H1 (cell line): ENCODE data around the gene TSC1. TPM values are rescaled to one million over a fixed set of nuclear protein-coding genes. Genes with fewer than 3 reads are reported as not detected.

Experiments
- CTCF ChIA-PET: fragments of 300-600 bp; sonication (Branson Sonifier 250); formaldehyde crosslinking; loops from one replicate; lab custom pipeline; 2021; ENCODE audit not compliant: partially characterized antibody; lab: Charles Lee
- POLR2A ChIA-PET: fragments of 300-600 bp; sonication (Branson Sonifier 250); formaldehyde crosslinking; loops from one replicate; lab custom pipeline; 2021; ENCODE audit warnings: inconsistent platforms; ENCODE audit not compliant: partially characterized antibody; lab: Charles Lee
- DNase-seq, 2 experiments: peaks; one replicate each; pipeline versions ENCODE4 v3.0.0 to v3.0.0-alpha.2; 2010 to 2022; ENCODE audit warnings: low spot score in 2 of 2, low read depth in 1 of 2, mixed read lengths in 1 of 2
- FAIRE-seq: peaks from 2 replicates; lab custom pipeline; 2011; peaks lifted over from hg19 to GRCh38; lab: Jason Lieb, UNC
- H2AFZ ChIP-seq: 2 replicates; pipeline ENCODE4 v1.8.1; 2012; ENCODE audit warnings: low read length, inconsistent platforms
- H2AK5ac ChIP-seq: 2 replicates; pipeline ENCODE4 v1.6.1; 2013; ENCODE audit warnings: low read depth, low read length
- H2BK120ac ChIP-seq: replicated peaks from 2 replicates; pipeline ENCODE3; 2013; ENCODE audit warnings: low read depth, low read length, inconsistent platforms
- H2BK12ac ChIP-seq: 2 replicates; pipeline ENCODE4 v1.6.1; 2013; ENCODE audit warnings: low read depth, low read length
- H2BK15ac ChIP-seq: 2 replicates; pipeline ENCODE4 v1.6.1; 2013; ENCODE audit warnings: low read length
- H2BK20ac ChIP-seq: 2 replicates; pipeline ENCODE4 v1.6.1; 2013; ENCODE audit warnings: low read length
- H2BK5ac ChIP-seq: 2 replicates; pipeline ENCODE4 v1.6.1; 2013; ENCODE audit warnings: low read depth, low read length
- H3K14ac ChIP-seq: 2 replicates; pipeline ENCODE4 v1.6.1; 2013; ENCODE audit warnings: inconsistent platforms; ENCODE audit not compliant: insufficient read length
- H3K18ac ChIP-seq: 2 replicates; pipeline ENCODE4 v1.6.1; 2013; ENCODE audit warnings: low read length; ENCODE audit errors: extremely low read depth
- H3K23ac ChIP-seq: 2 replicates; pipeline ENCODE4 v1.6.1; 2013; ENCODE audit warnings: inconsistent platforms; ENCODE audit not compliant: insufficient read length
- H3K23me2 ChIP-seq: 2 replicates; pipeline ENCODE4 v1.6.1; 2013; ENCODE audit warnings: low read depth, low read length
- H3K27ac ChIP-seq: 2 replicates; pipeline ENCODE4 v1.6.1; 2011; ENCODE audit warnings: low read depth, low read length, inconsistent platforms
- H3K27me3 ChIP-seq, 4 experiments: replicated peaks in 1 of 4; 1 replicate in 1 of 4; 2 replicates in 3 of 4; pipeline versions ENCODE4 v1.6.1 to v1.8.1; 2011 to 2013; ENCODE audit warnings: low read length in 3 of 4, mild to moderate bottlenecking in 3 of 4, inconsistent platforms in 2 of 4, mixed read lengths in 2 of 4, moderate library complexity in 1 of 4; ENCODE audit not compliant: control insufficient read depth in 3 of 4, insufficient read depth in 3 of 4; ENCODE audit errors: extremely low read depth in 1 of 4
- H3K36me3 ChIP-seq, 4 experiments: 2 replicates each; pipeline versions ENCODE4 v1.6.1 to v1.8.1; 2011 to 2013; ENCODE audit warnings: mild to moderate bottlenecking in 4 of 4, low read length in 3 of 4, moderate library complexity in 2 of 4, control low read depth in 1 of 4, inconsistent platforms in 1 of 4; ENCODE audit not compliant: insufficient read depth in 4 of 4, control insufficient read depth in 2 of 4
- H3K4ac ChIP-seq: replicated peaks from 2 replicates; pipeline ENCODE3; 2013; ENCODE audit warnings: low read length, low read depth, mixed read lengths, inconsistent platforms; ENCODE audit not compliant: insufficient read length
- H3K4me1 ChIP-seq, 4 experiments: replicated peaks in 1 of 4; 1 replicate in 1 of 4; 2 replicates in 3 of 4; pipeline versions ENCODE4 v1.6.1 to v1.8.1; 2011 to 2013; ENCODE audit warnings: low read length in 3 of 4, inconsistent platforms in 2 of 4, mixed read lengths in 1 of 4; ENCODE audit not compliant: insufficient read depth in 4 of 4, control insufficient read depth in 3 of 4
- H3K4me2 ChIP-seq, 2 experiments: 2 replicates each; pipeline versions ENCODE4 v1.6.1 to v1.8.1; 2011 to 2013; ENCODE audit warnings: low read depth in 2 of 2, low read length in 2 of 2, control low read depth in 1 of 2, inconsistent platforms in 1 of 2, mild to moderate bottlenecking in 1 of 2; ENCODE audit not compliant: insufficient read depth in 1 of 2
- H3K4me3 ChIP-seq, 4 experiments: fragments of 200-600, 300-600 bp in 1 of 4; sonication (generic), shearing (Covaris generic), sonication (Bioruptor Twin) in 1 of 4; 2 replicates each; pipeline versions ENCODE4 v1.5.1 to v1.8.1; 2011 to 2016; ENCODE audit warnings: low read length in 4 of 4, low read depth in 3 of 4, control low read depth in 2 of 4, inconsistent platforms in 2 of 4, mild to moderate bottlenecking in 2 of 4, mixed read lengths in 1 of 4, moderate library complexity in 1 of 4; ENCODE audit not compliant: insufficient read depth in 2 of 4; ENCODE audit errors: extremely low read depth in 1 of 4
- H3K56ac ChIP-seq: replicated peaks from 2 replicates; pipeline ENCODE3; 2013; ENCODE audit warnings: low read depth, mild to moderate bottlenecking, mixed read lengths, low read length, inconsistent platforms; ENCODE audit not compliant: insufficient read length
- H3K79me1 ChIP-seq: 2 replicates; pipeline ENCODE4 v1.6.1; 2013; ENCODE audit warnings: low read depth, low read length, control low read depth
- H3K79me2 ChIP-seq, 2 experiments: 2 replicates each; pipeline versions ENCODE4 v1.6.1 to v1.8.1; 2012 to 2013; ENCODE audit warnings: low read length in 2 of 2, mild to moderate bottlenecking in 2 of 2, inconsistent platforms in 1 of 2; ENCODE audit not compliant: insufficient read depth in 2 of 2, control insufficient read depth in 1 of 2
- H3K9ac ChIP-seq, 4 experiments: replicated peaks in 1 of 4; 1 replicate in 1 of 4; 2 replicates in 3 of 4; pipeline versions ENCODE4 v1.6.1 to v1.8.1; 2011 to 2013; ENCODE audit warnings: low read depth in 3 of 4, low read length in 3 of 4, control low read depth in 2 of 4, mild to moderate bottlenecking in 2 of 4, moderate library complexity in 2 of 4, inconsistent platforms in 1 of 4; ENCODE audit errors: extremely low read depth in 1 of 4
- H3K9me3 ChIP-seq, 2 experiments: 2 replicates each; pipeline versions ENCODE4 v1.6.1 to v1.8.1; 2012 to 2013; ENCODE audit warnings: mild to moderate bottlenecking in 2 of 2, moderate library complexity in 2 of 2, control low read depth in 1 of 2, inconsistent platforms in 1 of 2, low read depth in 1 of 2, low read length in 1 of 2, mixed read lengths in 1 of 2; ENCODE audit not compliant: insufficient read depth in 2 of 2
- H4K20me1 ChIP-seq, 2 experiments: replicated peaks in 1 of 2; 2 replicates each; pipeline versions ENCODE3 to v1.8.1; 2011 to 2013; ENCODE audit warnings: inconsistent platforms in 2 of 2, low read length in 2 of 2, mild to moderate bottlenecking in 1 of 2; ENCODE audit not compliant: insufficient read depth in 2 of 2, control insufficient read depth in 1 of 2
- H4K5ac ChIP-seq: 2 replicates; pipeline ENCODE4 v1.6.1; 2013; ENCODE audit warnings: low read length, low read depth, mixed read lengths, inconsistent platforms; ENCODE audit not compliant: insufficient read length
- H4K8ac ChIP-seq: 2 replicates; pipeline ENCODE4 v1.8.0; 2013; ENCODE audit warnings: mild to moderate bottlenecking, moderate library complexity, low read length, inconsistent platforms; ENCODE audit not compliant: insufficient read depth; ENCODE audit errors: extremely low read depth
- H4K91ac ChIP-seq: replicated peaks from 2 replicates; pipeline ENCODE3; 2013; ENCODE audit warnings: low read length, mixed read lengths, inconsistent platforms; ENCODE audit not compliant: insufficient read length
- CBX5 ChIP-seq: fragments of 300-800, 300-1000 bp; sonication (generic); IDR thresholded peaks from 2 replicates; pipeline ENCODE4 v1.7.1; 2016; ENCODE audit warnings: antibody characterized with exemption, low read length, low read depth
- CEBPB ChIP-seq: IDR thresholded peaks from 2 replicates; pipeline ENCODE4 v1.6.1; 2012; ENCODE audit warnings: low read depth, low read length
- CREB1 ChIP-seq: IDR thresholded peaks from 2 replicates; pipeline ENCODE4 v1.6.1; 2012; ENCODE audit warnings: inconsistent platforms
- NRF1 ChIP-seq: IDR thresholded peaks from 2 replicates; pipeline ENCODE4 v1.6.1; 2011; ENCODE audit warnings: mild to moderate bottlenecking, low read depth, low read length, improper control_type of control experiment
- POLR2A ChIP-seq, 2 experiments: IDR thresholded peaks; 1 replicate in 1 of 2; 2 replicates in 1 of 2; pipeline ENCODE4 v1.6.1; 2011; ENCODE audit warnings: low read depth in 2 of 2, low read length in 2 of 2, mild to moderate bottlenecking in 2 of 2; ENCODE audit errors: control extremely low read depth in 1 of 2
- POLR2AphosphoS5 ChIP-seq: IDR thresholded peaks from 2 replicates; pipeline ENCODE4 v1.6.1; 2011; ENCODE audit warnings: low read depth, low read length
- RBBP5 ChIP-seq: IDR thresholded peaks from 2 replicates; pipeline ENCODE4 v1.7.1; 2012; ENCODE audit warnings: low read depth, mild to moderate bottlenecking, inconsistent platforms, low read length, moderate library complexity, borderline replicate concordance
- SIN3A ChIP-seq, 2 experiments: IDR thresholded peaks in 1 of 2; conservative IDR thresholded peaks in 1 of 2; 2 replicates each; pipeline ENCODE4 v1.6.1; 2011 to 2012; ENCODE audit warnings: low read length in 2 of 2, improper control_type of control experiment in 1 of 2, low read depth in 1 of 2, mild to moderate bottlenecking in 1 of 2
- SIRT6 ChIP-seq: IDR thresholded peaks from one replicate; pipeline ENCODE4 v1.7.1; 2012; ENCODE audit warnings: low read length, inconsistent platforms
- SP2 ChIP-seq: IDR thresholded peaks from 2 replicates; pipeline ENCODE4 v1.6.1; 2012; ENCODE audit warnings: mild to moderate bottlenecking, low read length, inconsistent platforms
- SRF ChIP-seq: IDR thresholded peaks from 2 replicates; pipeline ENCODE4 v1.6.1; 2011; ENCODE audit warnings: mild to moderate bottlenecking, low read depth, low read length, moderate library complexity
- TEAD4 ChIP-seq: IDR thresholded peaks from 2 replicates; pipeline ENCODE4 v1.6.1; 2012; ENCODE audit warnings: low read depth, low read length, inconsistent platforms, mixed read lengths
- WGBS, 2 experiments: shearing (Covaris generic) in 1 of 2; methylation state at CpG; one replicate each; pipeline versions ENCODE4 v1.1.6 to v1.1.7; 2013 to 2015; ENCODE audit warnings: low lambda C conversion rate in 2 of 2, mixed read lengths in 2 of 2, inconsistent platforms in 1 of 2, low coverage in 1 of 2, missing lambda C conversion rate in 1 of 2; ENCODE audit not compliant: insufficient replicate concordance in 2 of 2, insufficient coverage in 1 of 2, insufficient read length in 1 of 2; ENCODE audit errors: extremely low coverage in 1 of 2, missing lambda C conversion rate in 1 of 2; 5-methylcytosine and 5-hydroxymethylcytosine counted together
- polyA plus RNA-seq, 7 experiments: library from polyadenylated mRNA; depleted of rRNA in 3 of 7; stranded (reverse) in 5 of 7; unstranded in 2 of 7; fragments of >200 nt in 5 of 7; fragments of 200-250 nt in 2 of 7; gene quantifications; 1 replicate in 5 of 7; 2 replicates in 1 of 7; 4 replicates in 1 of 7; pipeline versions ENCODE4 v1.2.1 to v1.2.3, GENCODE V29; 2011 to 2013; ENCODE audit warnings: missing spikeins in 2 of 7, mixed read lengths in 2 of 7
- total RNA-seq: library from RNA; stranded (reverse); fragmentation: NEBNext Ultra II Directional; extraction: Animal tissue kit (Norgen Biotek cat#: 25700); gene quantifications from 2 replicates; pipeline ENCODE4 v1.2.1, GENCODE V29; 2021
- TF ChIP-seq, protein P1 (sequence below), 3 experiments: IDR thresholded peaks; 1 replicate in 2 of 3; 2 replicates in 1 of 3; pipeline versions ENCODE4 v1.5.1 to v1.6.1; 2011; ENCODE audit warnings: low read length in 3 of 3, mild to moderate bottlenecking in 3 of 3, inconsistent platforms in 2 of 3, low read depth in 1 of 3, moderate library complexity in 1 of 3; ENCODE audit not compliant: insufficient read depth in 1 of 3; ENCODE audit errors: control extremely low read depth in 1 of 3

TSC1 gene
- total and polyA plus RNA-seq, 2 of the 8 experiments (the other 6 are each of a cell fraction or from before 2014, with no cell fraction given), result 37.2 to 46.0 TPM

GRCh38 chr9:132961002-132961401, 16.6 kb upstream of the TSC1 start:
- H2AK5ac ChIP-seq, result no peak overlapping the region
- no peaks in the 10 kb centered on the region for H3K23me2 ChIP-seq
- H3K9ac ChIP-seq, result no peak overlapping the region
- no peaks in the 10 kb centered on the region for H3K36me3 ChIP-seq
- no peak overlapping the region for H2BK5ac ChIP-seq
- H3K18ac ChIP-seq, result no peak overlapping the region
- H2BK12ac ChIP-seq, result no peak overlapping the region
- H3K56ac ChIP-seq, result no peak overlapping the region
- no peaks in the 10 kb centered on the region for H4K20me1 ChIP-seq
- no peak overlapping the region for H3K23ac ChIP-seq
- POLR2A ChIA-PET, result no interaction called here
- no peak overlapping the region for H2AFZ ChIP-seq
- H3K9me3 ChIP-seq, result no peaks in the 10 kb centered on the region
- WGBS, 2 experiments, result 83% methylated on average over 6 of the region's 6 CpGs; no CpG with 5 or more reads in 1 of the 2 experiments
- no peak overlapping the region for H3K4ac ChIP-seq
- no peaks in the 10 kb centered on the region for H3K27me3 ChIP-seq
- no peak for FAIRE-seq
- H2BK15ac ChIP-seq, result no peak overlapping the region
- no peak overlapping the region for H4K8ac ChIP-seq
- no peaks in the 10 kb centered on the region for H3K79me2 ChIP-seq
- H3K27ac ChIP-seq, result no peak overlapping the region
- no peak overlapping the region for H4K5ac ChIP-seq
- no peak overlapping the region for H3K4me2 ChIP-seq
- CTCF ChIA-PET, result interaction anchor here (0.9 kb wide), 1 partner anchor 17 kb away, joined by 3 read pairs; the partner anchor contains the start of gene GFI1B
- H3K4me3 ChIP-seq, result no peak overlapping the region
- DNase-seq, result no peak
- no peak overlapping the region for H3K14ac ChIP-seq
- no peaks in the 10 kb centered on the region for H3K4me1 ChIP-seq
- no peak overlapping the region for H4K91ac ChIP-seq
- H2BK120ac ChIP-seq, result no peak overlapping the region
- no peak overlapping the region for H2BK20ac ChIP-seq
- no peaks in the 10 kb centered on the region for H3K79me1 ChIP-seq
- no peak for TF ChIP-seq POLR2A (IDR thresholded peaks at IDR 0.05; ENCODE audit: control extremely low read depth in 1 of 2, low read depth in 2 of 2, low read length in 2 of 2)
- no peak for TF ChIP-seq RBBP5
- no peak for TF ChIP-seq CBX5
- TF ChIP-seq SIN3A (conservative IDR thresholded peaks at IDR 0.05 in 1 of 2, IDR thresholded peaks at IDR 0.05 in 1 of 2; ENCODE audit: low read depth in 1 of 2, low read length in 2 of 2), result no peak
- no peak for TF ChIP-seq POLR2AphosphoS5
- no peak for TF ChIP-seq SIRT6
- TF ChIP-seq NRF1, result no peak
- TF ChIP-seq SP2, result no peak
- no peak for TF ChIP-seq TEAD4
- TF ChIP-seq, protein P1, sequence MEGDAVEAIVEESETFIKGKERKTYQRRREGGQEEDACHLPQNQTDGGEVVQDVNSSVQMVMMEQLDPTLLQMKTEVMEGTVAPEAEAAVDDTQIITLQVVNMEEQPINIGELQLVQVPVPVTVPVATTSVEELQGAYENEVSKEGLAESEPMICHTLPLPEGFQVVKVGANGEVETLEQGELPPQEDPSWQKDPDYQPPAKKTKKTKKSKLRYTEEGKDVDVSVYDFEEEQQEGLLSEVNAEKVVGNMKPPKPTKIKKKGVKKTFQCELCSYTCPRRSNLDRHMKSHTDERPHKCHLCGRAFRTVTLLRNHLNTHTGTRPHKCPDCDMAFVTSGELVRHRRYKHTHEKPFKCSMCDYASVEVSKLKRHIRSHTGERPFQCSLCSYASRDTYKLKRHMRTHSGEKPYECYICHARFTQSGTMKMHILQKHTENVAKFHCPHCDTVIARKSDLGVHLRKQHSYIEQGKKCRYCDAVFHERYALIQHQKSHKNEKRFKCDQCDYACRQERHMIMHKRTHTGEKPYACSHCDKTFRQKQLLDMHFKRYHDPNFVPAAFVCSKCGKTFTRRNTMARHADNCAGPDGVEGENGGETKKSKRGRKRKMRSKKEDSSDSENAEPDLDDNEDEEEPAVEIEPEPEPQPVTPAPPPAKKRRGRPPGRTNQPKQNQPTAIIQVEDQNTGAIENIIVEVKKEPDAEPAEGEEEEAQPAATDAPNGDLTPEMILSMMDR (IDR thresholded peaks at IDR 0.05; ENCODE audit: control extremely low read depth in 1 of 3, insufficient read depth in 1 of 3, low read depth in 1 of 3, low read length in 3 of 3), result no peak
- TF ChIP-seq SRF, result no peak
- no peak for TF ChIP-seq CEBPB
- TF ChIP-seq CREB1, result no peak
